Measurements from ENCODE around the gene ANXA6. TPM values are rescaled to one million over a fixed set of nuclear protein-coding genes. Genes with fewer than 3 reads are reported as not detected.

The ANXA6 gene
- total RNA-seq, 1 donor from 2014 or later: 10.8 TPM

- peak; percentile 46 for ATAC-seq
Measured at GRCh38 chr5:151126199-151126645, 31.4 kb downstream of the ANXA6 start.

- no peak for ATAC-seq
Measured at GRCh38 chr5:151125421-151125820, 32.2 kb downstream of the ANXA6 start.

- ATAC-seq: peak; percentile 32
Measured at GRCh38 chr5:151123897-151124751, 33.5 kb downstream of the ANXA6 start.

GRCh38 chr5:151122828-151123227, 34.8 kb downstream of the ANXA6 start:
- no peak for ATAC-seq

- ATAC-seq: no peak
Measured at GRCh38 chr5:151121665-151122064, 35.9 kb downstream of the ANXA6 start.

GRCh38 chr5:151121095-151121494, 36.5 kb downstream of the ANXA6 start:
- ATAC-seq: no peak

GRCh38 chr5:151118913-151119575, 38.5 kb downstream of the ANXA6 start:
- no peak for ATAC-seq

GRCh38 chr5:151115272-151115905, 42.2 kb downstream of the ANXA6 start:
- ATAC-seq: peak; percentile 70

GRCh38 chr5:151113651-151114050, 43.9 kb downstream of the ANXA6 start:
- ATAC-seq: no peak

GRCh38 chr5:151110992-151111391, 46.6 kb downstream of the ANXA6 start:
- no peak for ATAC-seq

- ATAC-seq: no peak
Measured at GRCh38 chr5:151110122-151110681, 47.4 kb downstream of the ANXA6 start.

- no peak for ATAC-seq
Measured at GRCh38 chr5:151108566-151108965, 49.0 kb downstream of the ANXA6 start.

GRCh38 chr5:151107738-151108520, 49.6 kb downstream of the ANXA6 start:
- ATAC-seq: no peak

GRCh38 chr5:151107084-151107483, 50.5 kb downstream of the ANXA6 start:
- ATAC-seq: no peak

- no peak for ATAC-seq
Measured at GRCh38 chr5:151106509-151106908, 51.1 kb downstream of the ANXA6 start.

GRCh38 chr5:151106043-151106442, 51.5 kb downstream of the ANXA6 start:
- no peak for ATAC-seq

- ATAC-seq: no peak
Measured at GRCh38 chr5:151105561-151105960, 52.0 kb downstream of the ANXA6 start.

- peak; percentile 20 for ATAC-seq
Measured at GRCh38 chr5:151104795-151105194, 52.8 kb downstream of the ANXA6 start.

GRCh38 chr5:151101746-151102145, 55.8 kb downstream of the ANXA6 start:
- no peak for ATAC-seq

GRCh38 chr5:151101151-151101550, 56.4 kb downstream of the ANXA6 start:
- ATAC-seq: no peak

- ATAC-seq: no peak
Measured at GRCh38 chr5:151100681-151101080, 56.9 kb downstream of the ANXA6 start.

- ATAC-seq: no peak
Measured at GRCh38 chr5:151098768-151099121, 58.8 kb downstream of the ANXA6 start.

Data from esophagus mucosa (tissue), 1 donor.